ENCODE results near the gene PXK.

- TF ChIP-seq CTCF (IDR thresholded peaks at IDR 0.05) (no peak), POLR2A (IDR thresholded peaks at IDR 0.05) (no peak)
These were observed 101.4 kb downstream of the PXK start for GRCh38 chr3:58434168-58434504.
